A204.1 (cell line): Measurements from ENCODE around the gene SLC6A8.
"Not testable (repeated sequence)": the region's sequence is repeated elsewhere in the genome, so short reads cannot be mapped to it uniquely, and the experiment has no call there.

ENCODE experiments used
- FAIRE-seq: peaks from 2 replicates; lab custom pipeline; 2012; peaks lifted over from hg19 to GRCh38; lab: Jason Lieb, UNC

The SLC6A8 gene

GRCh38 chrX:153708415-153708814 lies 20.7 kb downstream of the SLC6A8 start:
- FAIRE-seq = no peak

GRCh38 chrX:153709726-153710674 lies 22.3 kb downstream of the SLC6A8 start:
- no peak for FAIRE-seq

- no peak for FAIRE-seq
These were observed 26.5 kb downstream of the SLC6A8 start for GRCh38 chrX:153714256-153714655.

GRCh38 chrX:153717445-153717844 lies 29.7 kb downstream of the SLC6A8 start:
- FAIRE-seq = no peak

- FAIRE-seq = no peak
These were observed 31.5 kb downstream of the SLC6A8 start for GRCh38 chrX:153719238-153719637.

- no peak for FAIRE-seq
These were observed 32.0 kb downstream of the SLC6A8 start for GRCh38 chrX:153719701-153720100.

GRCh38 chrX:153722704-153723350 lies 35.1 kb downstream of the SLC6A8 start:
- FAIRE-seq = no peak

GRCh38 chrX:153723351-153724251 lies 35.9 kb downstream of the SLC6A8 start:
- no peak for FAIRE-seq

- no peak for FAIRE-seq
These were observed 36.7 kb downstream of the SLC6A8 start, which contains the start of the genes ABCD1 and BCAP31 for GRCh38 chrX:153724252-153725038. Gene ABCD1 (plus strand): TSS chrX:153724856. CDS start chrX:153725267, 411 bp downstream. Gene BCAP31 (minus strand): TSS chrX:153724387. CDS start chrX:153723244, 1,143 bp downstream.

- FAIRE-seq = no peak
These were observed 37.5 kb downstream of the SLC6A8 start for GRCh38 chrX:153725039-153725831.

GRCh38 chrX:153725832-153726285 lies 38.1 kb downstream of the SLC6A8 start:
- FAIRE-seq = no peak

GRCh38 chrX:153726286-153727122 lies 38.8 kb downstream of the SLC6A8 start:
- no peak for FAIRE-seq

- FAIRE-seq = no peak
These were observed 39.6 kb downstream of the SLC6A8 start for GRCh38 chrX:153727123-153727931.

- FAIRE-seq = no peak
These were observed 40.4 kb downstream of the SLC6A8 start for GRCh38 chrX:153728095-153728494.

GRCh38 chrX:153728951-153729631 lies 41.4 kb downstream of the SLC6A8 start:
- FAIRE-seq = no peak

GRCh38 chrX:153730115-153730514 lies 42.4 kb downstream of the SLC6A8 start:
- not testable (repeated sequence) for FAIRE-seq

GRCh38 chrX:153731117-153731844 lies 43.6 kb downstream of the SLC6A8 start:
- no peak for FAIRE-seq
